Peyer's patch (tissue), 4 donors: ENCODE results near the gene DYNC1I2. TPM values are rescaled to one million over a fixed set of nuclear protein-coding genes. Genes with fewer than 3 reads are reported as not detected.

Experiments
- DNase-seq, 3 donors: peaks; one replicate each; pipeline ENCODE4 v3.0.0-alpha.2; 2017 to 2019
- H3K27ac ChIP-seq, 4 donors: fragments of 200-600 bp; sonication (generic); one replicate each; pipeline ENCODE4 v1.5.1; 2016 to 2019
- H3K27me3 ChIP-seq, 2 donors: fragments of 200-600 bp; sonication (generic); one replicate each; pipeline ENCODE4 v1.5.1; 2019
- H3K36me3 ChIP-seq, 3 donors: fragments of 200-600 bp; sonication (generic); one replicate each; pipeline ENCODE4 v1.5.1; 2016 to 2019
- H3K4me1 ChIP-seq, 4 donors: fragments of 200-600 bp; sonication (generic); one replicate each; pipeline ENCODE4 v1.5.1; 2016 to 2019
- H3K4me3 ChIP-seq, 4 donors: fragments of 200-600 bp; sonication (generic); 1 replicate in 3 of 4; 2 replicates in 1 of 4; pipeline ENCODE4 v1.5.1; 2016 to 2019; ENCODE audit warnings: mild to moderate bottlenecking in 1 of 4
- H3K9me3 ChIP-seq, 4 donors: fragments of 200-600 bp; sonication (generic); one replicate each; pipeline ENCODE4 v1.5.1; 2016 to 2019; ENCODE audit warnings: mild to moderate bottlenecking in 1 of 4
- POLR2A ChIP-seq, 2 donors: fragments of 450-650 bp; IDR thresholded peaks; one replicate each; pipeline ENCODE4 v1.5.1; 2017; ENCODE audit warnings: antibody characterized with exemption in 2 of 2, mild to moderate bottlenecking in 2 of 2, moderate library complexity in 2 of 2
- total RNA-seq, 4 donors: library from RNA; depleted of rRNA; stranded (reverse); fragments of >200 nt; gene quantifications; one replicate each; pipeline ENCODE4 v1.1.0, GENCODE V29; 2016
- TF ChIP-seq, protein P1 (sequence below), 6 experiments: fragments of 450-650 bp in 4 of 6; fragments of 200-600 bp in 2 of 6; sonication (generic) in 1 of 6; IDR thresholded peaks; one replicate each; pipeline ENCODE4 v1.5.1; 2017 to 2019; ENCODE audit warnings: antibody characterized with exemption in 6 of 6, mild to moderate bottlenecking in 3 of 6, moderate library complexity in 1 of 6

The DYNC1I2 gene
- total RNA-seq, 4 donors from 2014 or later, result 72.4 to 153 (median 86.0) TPM

DNA sequence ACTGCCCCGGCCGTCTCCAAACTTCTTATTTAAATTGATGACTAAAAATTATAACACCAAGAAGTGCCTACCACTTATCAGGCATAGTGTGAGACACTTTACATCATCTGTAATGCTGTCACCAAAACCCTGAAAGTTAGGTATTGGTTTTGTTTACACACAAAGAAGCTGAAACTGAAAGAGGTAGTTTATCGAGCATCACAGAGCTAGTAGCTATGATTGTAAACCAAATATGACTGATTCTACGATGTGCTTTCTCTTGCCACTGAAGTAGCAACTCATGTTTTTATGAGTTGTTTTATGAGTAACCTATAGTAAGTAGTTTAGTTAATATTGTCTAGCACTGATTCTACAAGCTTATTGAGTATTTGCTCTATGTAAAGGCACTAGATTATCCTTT, 31.5 kb downstream of the DYNC1I2 start:
- H3K36me3 ChIP-seq, result peaks cover 0 to 33% (median 0%) of the 10 kb centered on the region in 3 donors
- H3K27me3 ChIP-seq, result no peaks in the 10 kb centered on the region
- no peaks in the 10 kb centered on the region for H3K9me3 ChIP-seq
- H3K27ac ChIP-seq, result no peak overlapping the region
- no peaks in the 10 kb centered on the region for H3K4me1 ChIP-seq
- DNase-seq, result no peak
- TF ChIP-seq, protein P1, sequence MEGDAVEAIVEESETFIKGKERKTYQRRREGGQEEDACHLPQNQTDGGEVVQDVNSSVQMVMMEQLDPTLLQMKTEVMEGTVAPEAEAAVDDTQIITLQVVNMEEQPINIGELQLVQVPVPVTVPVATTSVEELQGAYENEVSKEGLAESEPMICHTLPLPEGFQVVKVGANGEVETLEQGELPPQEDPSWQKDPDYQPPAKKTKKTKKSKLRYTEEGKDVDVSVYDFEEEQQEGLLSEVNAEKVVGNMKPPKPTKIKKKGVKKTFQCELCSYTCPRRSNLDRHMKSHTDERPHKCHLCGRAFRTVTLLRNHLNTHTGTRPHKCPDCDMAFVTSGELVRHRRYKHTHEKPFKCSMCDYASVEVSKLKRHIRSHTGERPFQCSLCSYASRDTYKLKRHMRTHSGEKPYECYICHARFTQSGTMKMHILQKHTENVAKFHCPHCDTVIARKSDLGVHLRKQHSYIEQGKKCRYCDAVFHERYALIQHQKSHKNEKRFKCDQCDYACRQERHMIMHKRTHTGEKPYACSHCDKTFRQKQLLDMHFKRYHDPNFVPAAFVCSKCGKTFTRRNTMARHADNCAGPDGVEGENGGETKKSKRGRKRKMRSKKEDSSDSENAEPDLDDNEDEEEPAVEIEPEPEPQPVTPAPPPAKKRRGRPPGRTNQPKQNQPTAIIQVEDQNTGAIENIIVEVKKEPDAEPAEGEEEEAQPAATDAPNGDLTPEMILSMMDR (IDR thresholded peaks at IDR 0.05), result no peak
- no peak for TF ChIP-seq POLR2A (IDR thresholded peaks at IDR 0.05)
- H3K4me3 ChIP-seq, result no peak overlapping the region

DNA sequence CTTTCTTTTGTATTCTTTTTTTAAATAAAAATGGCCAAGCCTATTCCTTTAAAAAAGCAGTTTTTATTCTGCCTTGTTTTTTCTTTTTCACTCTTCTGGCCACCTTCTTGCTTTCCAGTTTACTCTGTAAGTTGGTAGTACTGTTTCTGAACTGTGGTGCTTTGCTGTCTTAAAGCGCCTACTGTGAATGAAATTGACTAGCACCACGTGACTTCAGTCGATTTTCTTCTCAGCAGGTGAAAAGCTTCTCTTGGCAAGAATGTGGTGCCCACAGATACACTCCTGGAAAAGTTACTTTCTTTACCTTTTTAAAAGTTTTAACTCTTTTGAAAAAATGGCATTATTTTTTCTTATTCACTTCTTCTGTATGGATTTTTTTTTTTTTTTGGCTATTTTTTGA, 32.4 kb downstream of the DYNC1I2 start:
- Histone ChIP-seq H3K4me3 (no peak overlapping the region), H3K27ac (no peak overlapping the region), H3K36me3 (peaks cover 0 to 36% (median 0%) of the 10 kb centered on the region in 3 donors), H3K27me3 (no peaks in the 10 kb centered on the region), H3K4me1 (no peaks in the 10 kb centered on the region), H3K9me3 (no peaks in the 10 kb centered on the region)
- DNase-seq, result no peak
- TF ChIP-seq, protein P1 (IDR thresholded peaks at IDR 0.05), result no peak
- no peak for TF ChIP-seq POLR2A (IDR thresholded peaks at IDR 0.05)

DNA sequence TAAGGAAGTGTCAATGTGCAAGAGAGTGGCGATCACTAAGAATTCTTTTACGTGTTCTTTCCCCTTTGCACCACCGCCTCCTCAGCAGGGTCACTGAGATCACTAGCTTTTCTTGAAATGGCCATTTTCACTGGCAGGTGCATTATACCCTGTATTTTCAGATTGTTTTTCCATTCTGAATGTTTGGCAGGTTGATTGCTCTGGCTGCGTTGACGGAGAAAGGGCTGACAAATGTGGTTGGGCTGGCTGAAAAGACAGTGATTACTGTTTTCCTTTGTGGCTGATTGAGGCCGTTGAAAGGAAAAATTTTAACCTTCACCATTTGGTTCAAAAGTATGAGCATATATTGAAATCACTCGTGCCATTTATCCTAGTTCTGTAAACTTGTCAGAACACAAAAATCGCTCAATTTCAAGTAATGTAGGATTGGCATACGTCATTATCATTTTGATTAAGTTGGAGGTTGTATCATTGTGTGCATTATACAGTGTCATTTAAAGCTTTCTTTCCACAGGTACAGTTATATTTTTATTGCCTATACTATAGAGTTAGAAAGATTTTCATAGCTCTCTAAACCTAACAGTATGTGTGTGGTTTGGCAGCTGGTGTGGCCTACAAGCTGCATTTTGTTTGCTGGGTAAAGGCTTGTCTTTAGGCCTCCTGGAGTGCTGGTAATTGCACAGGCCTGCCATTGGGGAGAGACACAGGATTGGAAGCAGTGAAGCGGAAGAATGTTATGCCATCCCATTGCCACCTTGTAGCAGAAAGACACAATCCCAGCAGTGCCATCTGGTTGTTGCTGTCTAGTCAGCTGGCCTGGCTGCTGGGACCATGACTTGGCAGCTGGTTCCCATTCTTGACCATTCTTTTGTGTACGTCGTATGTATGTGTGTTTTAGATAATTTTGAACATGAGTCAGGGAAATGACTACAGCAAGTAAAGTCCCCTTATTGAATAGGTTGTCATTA, 36.7 kb downstream of the DYNC1I2 start:
- Histone ChIP-seq H3K9me3 (no peaks in the 10 kb centered on the region), H3K27me3 (no peaks in the 10 kb centered on the region), H3K36me3 (peaks cover 0 to 46% (median 0%) of the 10 kb centered on the region in 3 donors), H3K27ac (no peak overlapping the region), H3K4me3 (no peak overlapping the region), H3K4me1 (no peaks in the 10 kb centered on the region)
- TF ChIP-seq, protein P1 (IDR thresholded peaks at IDR 0.05), result no peak
- no peak for TF ChIP-seq POLR2A (IDR thresholded peaks at IDR 0.05)
- no peak for DNase-seq

DNA sequence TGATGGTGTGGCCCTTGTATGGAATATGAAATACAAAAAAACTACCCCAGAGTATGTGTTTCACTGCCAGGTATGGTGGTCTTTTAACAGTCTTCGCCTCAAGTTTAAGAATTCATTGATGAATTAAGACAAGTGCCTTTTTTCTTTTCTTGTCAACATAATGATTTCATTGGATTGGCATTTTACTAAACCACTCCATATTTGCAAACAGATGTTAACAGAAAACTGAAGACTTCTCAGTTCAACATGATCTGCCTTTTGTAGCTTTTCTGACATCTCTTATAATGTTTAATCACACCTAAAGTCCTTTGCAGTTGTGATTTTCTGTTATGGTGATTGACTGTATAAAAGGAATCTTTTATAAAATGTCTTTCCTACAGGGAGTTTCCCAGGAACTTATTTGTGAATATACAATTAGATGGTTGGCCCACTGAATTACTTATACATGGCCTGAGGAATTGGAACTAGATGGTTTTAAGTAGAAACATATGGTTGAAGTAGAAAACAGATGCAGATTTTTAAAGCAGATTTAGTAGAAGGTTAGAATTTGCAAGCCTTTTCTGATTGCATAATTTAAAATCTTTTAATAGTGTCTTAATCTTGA, 39.7 kb downstream of the DYNC1I2 start:
- peaks cover 0 to 67% (median 0%) of the 10 kb centered on the region in 3 donors for H3K36me3 ChIP-seq

More for the DNA sequence above, 39.7 kb downstream of the DYNC1I2 start:
- Histone ChIP-seq H3K4me1 (no peaks in the 10 kb centered on the region), H3K27ac (no peak overlapping the region), H3K9me3 (no peaks in the 10 kb centered on the region), H3K4me3 (no peak overlapping the region), H3K27me3 (no peaks in the 10 kb centered on the region)
- DNase-seq, result no peak
- no peak for TF ChIP-seq POLR2A (IDR thresholded peaks at IDR 0.05)
- TF ChIP-seq, protein P1 (IDR thresholded peaks at IDR 0.05), result no peak
